GM19351 (cell line): ENCODE results near the gene LRRC3C.
"Not testable (repeated sequence)": the region's sequence is repeated elsewhere in the genome, so short reads cannot be mapped to it uniquely, and the experiment has no call there.

Experiments
- ATAC-seq: cut with Tn5 transposase; IDR thresholded peaks from one replicate; pipeline ENCODE4 v1.9.1; 2021; ENCODE audit warnings: mild to moderate bottlenecking, moderate library complexity; ENCODE audit not compliant: unreplicated experiment

Gene LRRC3C

GRCh38 chr17:39927101-39927928, at the start of gene LRRC3C, which contains the start of gene ORMDL3:
Gene LRRC3C (plus strand): TSS chr17:39927732. CDS start chr17:39941524, 13,792 bp downstream.
Gene ORMDL3 (minus strand): TSS chr17:39927601. CDS start chr17:39924203, 3,398 bp downstream.
- ATAC-seq, result peak; percentile 70

DNA sequence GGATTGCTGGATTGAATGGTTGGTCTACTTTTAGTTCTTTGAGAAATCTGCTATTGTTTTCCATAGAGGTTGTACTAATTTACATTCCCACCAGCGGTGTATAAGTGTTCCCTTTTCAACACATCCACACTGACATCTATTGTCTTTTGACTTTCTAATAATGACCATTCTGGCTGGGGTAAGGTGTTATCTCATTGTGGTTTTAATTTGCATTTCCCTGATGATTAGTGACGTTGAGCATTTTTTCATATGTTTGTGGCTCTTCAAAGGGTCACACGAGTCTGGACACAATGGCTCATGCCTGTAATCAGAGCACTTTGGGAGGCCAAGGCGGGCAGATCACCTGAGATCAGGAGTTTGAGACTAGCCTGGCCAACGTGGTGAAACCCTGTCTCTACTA, 41.4 kb upstream of the LRRC3C start:
- not testable (repeated sequence) for ATAC-seq

DNA sequence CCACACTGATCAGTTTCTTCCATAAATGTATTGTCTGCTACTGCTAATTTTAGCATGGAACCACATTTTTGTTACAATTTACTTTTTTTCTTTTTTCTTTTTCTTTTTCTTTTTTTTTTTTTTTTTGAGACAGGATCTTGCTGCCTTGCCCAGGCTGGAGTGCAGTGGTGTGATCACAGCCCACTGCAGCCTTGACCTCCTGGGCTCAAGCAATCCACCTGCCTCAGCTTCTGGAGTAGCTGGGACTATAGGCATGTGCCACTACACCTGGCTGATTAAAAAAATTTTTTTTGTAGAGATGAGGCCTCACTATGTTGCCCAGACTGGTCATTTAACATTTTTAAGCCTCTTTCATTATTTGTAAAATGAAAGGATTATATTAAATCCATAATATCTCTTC, 40.5 kb upstream of the LRRC3C start:
- ATAC-seq, result no peak

- ATAC-seq, result no peak
These were observed 38.3 kb upstream of the LRRC3C start for GRCh38 chr17:39889200-39889599.

DNA sequence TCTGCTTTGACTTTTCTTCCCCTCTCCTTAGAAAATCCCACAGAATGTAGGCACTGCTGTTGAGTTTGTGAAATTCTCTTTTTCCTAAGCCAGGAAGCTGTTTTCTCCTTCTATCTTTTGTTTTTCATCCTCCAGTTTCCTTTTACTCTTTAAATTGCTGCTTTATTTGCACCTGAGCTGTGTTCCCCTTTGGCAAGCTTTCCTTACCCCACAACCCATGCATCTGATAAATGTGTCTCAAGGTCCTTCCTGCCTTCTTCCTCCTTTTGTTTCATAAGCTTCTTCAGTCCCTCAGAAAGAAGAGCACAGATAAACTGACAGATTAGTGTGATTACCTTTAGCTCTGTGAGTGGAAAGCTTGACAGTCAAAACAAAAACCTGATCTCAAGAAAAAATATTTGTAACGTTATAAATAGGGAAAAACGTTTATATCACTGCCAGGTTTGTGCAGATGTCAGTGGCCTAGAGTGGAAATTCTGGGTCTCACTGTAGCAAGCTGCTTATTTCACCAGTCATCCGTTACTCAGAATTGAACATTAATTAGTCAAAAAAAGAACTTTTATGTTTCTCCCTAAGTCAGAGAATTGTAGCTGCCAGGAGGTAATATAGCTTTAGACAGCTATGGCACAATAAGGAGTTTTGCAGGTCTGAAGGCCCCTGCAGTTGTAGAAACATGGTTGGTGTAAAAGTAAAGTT, 32.7 kb upstream of the LRRC3C start:
- no peak for ATAC-seq

DNA sequence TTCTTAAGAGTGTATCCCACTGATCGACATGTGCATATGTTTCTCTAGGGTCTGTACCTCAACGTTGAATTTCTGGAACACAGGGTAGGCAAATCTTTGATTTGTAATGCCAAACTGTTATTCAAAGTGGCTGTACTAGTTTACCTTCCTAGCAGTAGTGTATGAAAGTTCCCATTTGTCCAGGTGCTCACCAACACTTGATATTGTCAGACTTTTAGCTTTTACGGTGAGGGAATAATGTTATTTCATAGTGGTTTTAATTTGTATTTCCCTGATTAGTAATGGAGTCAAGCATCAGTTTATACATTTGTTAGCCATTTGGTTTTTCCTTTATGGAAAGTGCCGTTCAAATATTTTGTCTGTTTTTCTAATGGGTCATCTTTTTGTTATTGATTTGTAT, 29.4 kb upstream of the LRRC3C start:
- ATAC-seq, result no peak

DNA sequence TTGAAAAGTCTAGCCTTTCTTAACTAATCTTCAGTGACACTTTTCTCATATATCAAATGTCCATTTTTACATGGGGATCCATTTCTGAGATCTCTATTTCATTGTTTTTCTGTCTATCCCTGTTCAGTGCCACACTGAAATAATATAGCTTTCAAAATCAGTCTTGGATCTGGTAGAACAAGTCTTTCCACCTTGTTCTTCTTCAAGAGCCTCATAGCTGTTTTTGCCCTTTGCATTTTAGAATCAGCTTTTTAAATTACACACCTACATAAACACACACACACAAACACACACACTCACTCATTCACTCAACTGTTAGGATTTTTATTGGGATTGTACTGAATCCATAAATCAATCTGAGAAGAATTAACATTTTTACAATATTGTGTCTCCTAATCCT, 28.3 kb upstream of the LRRC3C start:
- ATAC-seq, result no peak

DNA sequence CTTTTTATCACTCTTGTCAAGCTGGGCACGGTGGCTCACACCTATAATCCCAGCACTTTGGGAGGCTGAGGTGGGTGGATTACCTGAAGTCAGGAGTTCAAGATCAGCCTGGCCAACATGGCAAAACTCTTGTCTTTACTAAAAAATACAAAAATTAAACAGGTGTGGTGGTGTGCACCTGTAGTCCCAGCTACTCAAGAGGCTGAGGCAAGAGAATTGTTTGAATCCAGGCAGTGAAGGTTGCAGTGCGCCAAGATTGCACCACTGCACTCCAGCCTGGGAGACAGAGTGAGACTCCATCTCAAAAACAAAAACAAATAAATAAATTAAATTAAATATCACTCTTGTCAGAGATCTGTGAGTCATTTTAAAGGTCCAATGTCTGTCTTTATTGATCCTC, 25.5 kb upstream of the LRRC3C start:
- ATAC-seq, result not testable (repeated sequence)

- no peak for ATAC-seq
These were observed 24.2 kb upstream of the LRRC3C start for GRCh38 chr17:39903158-39903884.

DNA sequence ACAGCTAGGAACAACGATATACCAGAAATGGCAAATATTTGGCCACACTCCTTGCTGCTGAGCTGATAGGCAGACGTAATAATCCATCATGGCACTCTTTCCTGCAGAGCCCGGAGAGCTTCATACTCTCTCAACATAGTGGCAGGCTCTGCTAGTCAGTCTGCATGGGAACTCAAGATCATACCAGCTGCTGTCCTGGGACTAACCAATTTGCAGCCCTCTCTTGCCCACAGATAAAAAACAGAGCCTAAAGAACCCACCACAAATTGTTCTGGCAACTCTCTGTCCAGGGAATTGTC, 22.6 kb upstream of the LRRC3C start:
- ATAC-seq, result no peak

DNA sequence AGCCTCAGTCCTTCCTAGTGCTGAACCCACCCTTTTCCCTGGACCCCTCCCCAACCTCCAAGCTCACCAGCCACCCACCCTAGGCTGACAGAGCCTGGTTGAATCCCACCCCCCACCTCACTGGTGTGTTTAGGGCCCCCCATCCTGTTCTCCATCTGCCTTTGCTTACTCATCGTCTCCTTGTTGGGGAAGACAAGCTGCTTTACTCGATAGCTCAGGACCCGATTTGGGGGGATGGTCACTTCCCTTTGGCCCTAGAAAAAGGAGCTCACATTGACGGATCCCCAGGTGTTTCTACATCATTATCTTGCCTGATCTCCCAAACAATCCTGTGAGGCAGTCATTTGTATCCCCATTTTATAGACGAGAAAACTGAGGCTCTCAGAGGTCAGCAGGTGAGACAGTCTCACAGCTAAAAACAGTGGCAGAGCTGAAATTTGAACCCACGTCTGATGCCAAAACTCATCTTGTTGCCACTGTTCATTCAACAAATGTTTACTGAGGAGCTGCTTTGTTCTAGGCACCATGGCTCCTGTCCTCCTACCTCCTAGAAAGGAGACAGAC, 18.7 kb upstream of the LRRC3C start:
- no peak for ATAC-seq

DNA sequence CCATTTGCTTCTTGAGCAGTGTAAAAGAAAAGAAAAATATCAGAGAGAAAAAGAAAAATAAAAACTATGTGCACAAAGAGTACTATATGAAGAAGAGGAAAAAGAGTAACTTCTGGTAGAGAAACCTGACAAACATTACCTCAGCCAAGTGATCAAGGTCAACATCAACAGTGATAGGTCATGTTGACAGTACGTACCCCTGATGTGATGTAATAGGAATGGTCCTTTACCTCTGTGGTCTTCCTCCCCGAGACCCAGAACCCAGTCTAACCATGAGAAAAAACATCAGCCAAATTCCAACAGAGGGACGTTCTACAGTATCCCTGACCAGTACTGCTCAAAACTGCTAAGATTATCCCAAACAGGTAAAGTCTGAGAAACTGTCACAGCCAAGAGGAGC, 13.5 kb upstream of the LRRC3C start:
- ATAC-seq, result no peak

- ATAC-seq, result no peak
These were observed 12.0 kb upstream of the LRRC3C start for GRCh38 chr17:39915559-39915958.

DNA sequence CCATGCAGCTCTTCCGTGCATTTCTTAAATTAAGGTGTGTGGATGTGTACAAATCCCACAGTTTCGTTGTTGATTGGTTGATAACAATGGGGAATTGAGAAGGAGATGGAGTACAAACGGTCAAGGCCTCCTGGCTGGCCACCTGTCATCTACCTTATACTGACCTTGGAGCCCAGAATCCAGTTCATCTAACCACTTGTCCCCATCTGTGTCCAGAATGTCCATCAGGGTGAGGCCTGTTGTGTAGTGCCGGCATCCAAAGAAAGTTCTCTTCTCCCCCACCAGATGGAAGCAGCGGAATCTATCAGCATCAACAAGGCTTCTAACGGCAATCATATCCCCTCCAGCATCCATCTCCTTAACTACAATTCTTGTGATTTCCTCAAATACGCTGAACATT, 10.6 kb upstream of the LRRC3C start:
- no peak for ATAC-seq

- ATAC-seq, result no peak
These were observed 8.3 kb upstream of the LRRC3C start for GRCh38 chr17:39919087-39919683.

DNA sequence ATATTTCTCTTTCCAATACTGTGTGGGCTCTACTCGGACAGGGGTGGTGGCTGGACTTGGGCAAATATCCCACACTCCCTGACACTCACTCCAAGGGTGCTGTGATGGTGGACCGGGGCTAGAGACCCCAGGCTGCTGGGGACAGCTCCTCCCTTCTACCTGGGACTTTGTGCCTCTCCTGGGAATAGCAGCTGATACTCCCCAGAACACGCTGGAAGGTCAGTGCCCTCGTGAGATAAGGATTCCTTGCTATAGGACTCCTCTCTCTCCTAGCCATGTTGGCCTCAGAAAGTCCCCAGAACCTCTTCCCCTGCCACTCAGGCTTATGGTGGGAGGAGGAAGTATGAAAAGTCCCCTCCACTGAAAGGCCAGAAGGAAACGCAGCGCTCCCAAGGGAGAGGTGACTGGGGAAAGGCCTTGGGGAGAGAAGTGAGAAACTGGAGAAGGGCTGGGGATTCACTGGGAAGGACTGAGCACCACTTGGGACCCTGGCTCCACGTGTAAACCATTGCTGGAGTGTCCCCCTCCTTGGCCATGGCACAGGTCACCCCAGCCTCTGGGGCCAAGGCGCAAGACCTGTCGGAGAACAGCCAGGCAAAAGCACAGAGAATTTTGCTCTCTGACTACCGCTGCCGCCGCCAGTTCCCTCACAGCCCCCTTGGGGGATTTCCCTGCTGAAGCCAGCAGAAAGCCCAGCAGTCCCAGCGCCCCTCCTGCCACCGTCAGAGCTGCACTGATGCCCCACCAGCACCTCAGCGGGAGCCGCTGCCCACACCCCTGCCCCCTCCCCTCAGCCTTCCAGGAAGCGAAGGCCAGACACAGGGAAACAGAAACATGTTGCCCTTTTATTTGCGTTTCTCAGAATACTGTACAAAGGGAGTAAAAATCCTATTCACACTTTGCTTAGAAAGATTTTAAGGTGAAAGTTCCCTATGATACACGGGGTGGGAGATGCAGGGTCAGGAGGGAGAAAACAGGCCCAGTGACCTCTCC, 7.0 kb upstream of the LRRC3C start:
- ATAC-seq, result no peak

- ATAC-seq, result no peak
These were observed 6.2 kb upstream of the LRRC3C start for GRCh38 chr17:39921323-39921722.

DNA sequence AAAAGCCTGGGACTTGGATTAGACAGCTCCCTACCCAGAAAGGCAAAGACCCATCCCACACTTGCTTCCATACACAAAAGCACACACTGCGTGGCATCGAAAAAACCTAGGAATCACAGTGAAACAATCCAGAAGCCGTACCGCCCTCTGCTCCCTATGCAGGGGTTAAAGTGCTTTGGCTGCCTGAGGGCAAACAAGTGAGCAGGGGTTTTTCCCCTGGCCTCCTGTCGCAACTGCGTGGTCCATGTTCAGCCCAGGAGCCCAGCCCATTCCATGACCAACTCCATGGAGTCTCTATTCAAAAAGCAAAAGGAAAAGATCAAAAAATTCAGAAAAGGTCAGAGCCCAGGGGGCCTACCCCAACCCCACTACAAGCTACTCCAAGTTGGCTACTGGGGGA, 5.5 kb upstream of the LRRC3C start:
- ATAC-seq, result no peak

GRCh38 chr17:39923230-39923629, 4.3 kb upstream of the LRRC3C start:
- no peak for ATAC-seq
